ENCODE measurements around the gene CDH15.

CDH15 gene

GRCh38 chr16:89201439-89202377 lies 30.2 kb downstream of the CDH15 start:
- ChIA-PET POLR2A (interaction anchor here (0.6 to 1.0 kb wide), 2 partner anchors 9 to 16 kb away, joined by 4 to 6 read pairs; partner anchors contain the start of gene ZNF778), CTCF (interaction anchor here (0.7 kb wide), 1 partner anchor 15 kb away, joined by 5 read pairs; the partner anchor contains the start of gene ZNF778)

GRCh38 chr16:89202422-89203215 lies 31.1 kb downstream of the CDH15 start:
- H3K36me3 ChIP-seq (ENCODE audit: control insufficient read depth in 2 of 2, insufficient read depth in 1 of 2, low read length in 2 of 2): no peaks in the 10 kb centered on the region
- H3K4me1 ChIP-seq (ENCODE audit: control insufficient read depth, insufficient read depth, low read length): no peaks in the 10 kb centered on the region
- H3K4me3 ChIP-seq (ENCODE audit: low read depth, low read length): no peak overlapping the region
- POLR2A ChIA-PET: interaction anchor here (0.7 kb wide), 1 partner anchor 31 kb away, joined by 3 read pairs; the partner anchor contains the start of gene CDH15
- H3K9me3 ChIP-seq (ENCODE audit: control insufficient read depth, insufficient read depth, low read depth, low read length): no peaks in the 10 kb centered on the region
- H3K27ac ChIP-seq (ENCODE audit: extremely low read depth, low read depth, low read length): no peak overlapping the region
- CTCF ChIA-PET: interaction anchor here (0.6 to 0.7 kb wide), 2 partner anchors 14 to 469 kb away, joined by 3 to 5 read pairs; partner anchors contain the start of gene ZNF778
- TF ChIP-seq ZNF146 (tag by site-specific recombination; IDR thresholded peaks at IDR 0.05): peak; percentile 89
- TF ChIP-seq ZNF132 (tag by site-specific recombination; IDR thresholded peaks at IDR 0.05; ENCODE audit: borderline replicate concordance): no peak
- TF ChIP-seq KLF10 (tag by site-specific recombination; IDR thresholded peaks at IDR 0.05): no peak

More at GRCh38 chr16:89201439-89202377, 30.2 kb downstream of the CDH15 start:
- Histone ChIP-seq H3K36me3 (ENCODE audit: control insufficient read depth in 2 of 2, insufficient read depth in 1 of 2, low read length in 2 of 2) (no peaks in the 10 kb centered on the region), H3K4me3 (ENCODE audit: low read depth, low read length) (peak overlapping the region; percentile 33), H3K4me1 (ENCODE audit: control insufficient read depth, insufficient read depth, low read length) (no peaks in the 10 kb centered on the region), H3K27ac (ENCODE audit: extremely low read depth, low read depth, low read length) (no peak overlapping the region), H3K9me3 (ENCODE audit: control insufficient read depth, insufficient read depth, low read depth, low read length) (no peaks in the 10 kb centered on the region)
- peak; percentile 46; the same call in 1 of the 2 replicates for TF ChIP-seq KLF9 (tag by site-specific recombination; IDR thresholded peaks at IDR 0.05; ENCODE audit: low read depth)
- TF ChIP-seq ZBTB26 (tag by site-specific recombination; optimal IDR thresholded peaks at IDR 0.05): peak; percentile 39
- TF ChIP-seq KLF1 (tag by site-specific recombination; IDR thresholded peaks at IDR 0.05): 0 out of 2 replicates have a peak, but pooled peaks have one; percentile 11
- TF ChIP-seq SP3 (tag by site-specific recombination; IDR thresholded peaks at IDR 0.05): peak; percentile 44
- TF ChIP-seq ZNF660 (tag by site-specific recombination; IDR thresholded peaks at IDR 0.05): 0 out of 2 replicates have a peak, but pooled peaks have one; percentile 25
- TF ChIP-seq ZIC2 (tag by site-specific recombination; IDR thresholded peaks at IDR 0.05): peak; percentile 50
- no peak for TF ChIP-seq PRDM6 (tag by site-specific recombination; IDR thresholded peaks at IDR 0.05)
- no peak for TF ChIP-seq MZF1 (tag by site-specific recombination; IDR thresholded peaks at IDR 0.05; ENCODE audit: borderline replicate concordance)
- no peak for TF ChIP-seq ZNF558 (tag by site-specific recombination; IDR thresholded peaks at IDR 0.05)
- TF ChIP-seq SP2 (tag by site-specific recombination; IDR thresholded peaks at IDR 0.05): peak; percentile 35
- TF ChIP-seq PRDM4 (tag by site-specific recombination; IDR thresholded peaks at IDR 0.05): peak; percentile 86
